ENCODE measurements around the gene ANKS1B. TPM values are rescaled to one million over a fixed set of nuclear protein-coding genes. Genes with fewer than 3 reads are reported as not detected.
"Not testable (repeated sequence)": the region's sequence is repeated elsewhere in the genome, so short reads cannot be mapped to it uniquely, and the experiment has no call there.

Gene ANKS1B
- total and polyA plus RNA-seq, 5 donors, result 0.43 to 7.4 (median 3.3) TPM

DNA sequence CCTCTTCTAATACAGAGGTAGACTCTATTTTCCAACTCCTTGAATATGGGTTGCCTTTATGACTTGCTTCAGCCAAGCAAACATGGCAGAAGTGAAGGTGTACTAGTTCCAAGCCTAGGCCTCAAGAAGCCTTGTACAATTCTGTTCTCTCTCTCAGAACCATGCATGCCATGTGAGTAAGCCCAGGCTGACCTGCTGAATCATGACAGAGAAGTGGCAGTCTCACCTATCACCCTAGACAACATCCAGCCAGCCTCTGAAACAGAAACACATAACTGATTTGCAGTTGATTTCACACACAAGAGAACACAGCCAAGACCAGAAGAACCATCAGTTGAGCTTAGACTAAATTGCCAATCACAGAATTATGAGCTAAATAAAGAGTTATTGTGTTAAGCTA is 180.0 kb downstream of the ANKS1B start:
- no peaks in the 10 kb centered on the region for H3K4me1 ChIP-seq (ENCODE audit: control insufficient read depth, insufficient read depth, low read length)
- H3K9me3 ChIP-seq (ENCODE audit: control insufficient read depth, low read length), result no peaks in the 10 kb centered on the region
- H3K27ac ChIP-seq (ENCODE audit: low read length), result no peak overlapping the region
- no peak overlapping the region for H3K4me3 ChIP-seq (ENCODE audit: low read length)
- no peaks in the 10 kb centered on the region for H3K27me3 ChIP-seq (ENCODE audit: control insufficient read depth, insufficient read depth)
- intact Hi-C loops (cut with DNase I), result no loop called here
- ATAC-seq, result no peak
- DNase-seq, result no peak

DNA sequence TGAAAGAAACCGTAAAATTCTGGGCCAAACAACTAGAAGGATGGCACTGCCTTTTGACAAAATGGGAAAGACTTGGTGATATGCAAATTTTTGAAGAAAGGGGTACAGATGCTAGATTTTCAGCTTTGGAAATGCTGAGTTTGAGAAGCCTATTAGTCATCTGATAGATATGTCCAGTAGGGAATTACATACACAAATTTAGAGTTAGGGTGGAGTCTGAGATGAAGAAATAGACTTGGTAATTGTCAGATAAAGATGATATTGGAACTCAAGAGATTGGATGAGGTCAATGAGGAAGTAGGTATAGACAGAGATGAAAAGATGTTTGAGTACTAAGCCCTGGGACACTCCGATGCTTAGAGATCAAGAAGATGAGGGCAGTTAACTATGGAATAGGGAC is 184.1 kb downstream of the ANKS1B start:
- Histone ChIP-seq H3K27me3 (ENCODE audit: control insufficient read depth, insufficient read depth) (no peaks in the 10 kb centered on the region), H3K4me1 (ENCODE audit: control insufficient read depth, insufficient read depth, low read length) (no peaks in the 10 kb centered on the region)
- intact Hi-C loops (cut with DNase I), result no loop called here

DNA sequence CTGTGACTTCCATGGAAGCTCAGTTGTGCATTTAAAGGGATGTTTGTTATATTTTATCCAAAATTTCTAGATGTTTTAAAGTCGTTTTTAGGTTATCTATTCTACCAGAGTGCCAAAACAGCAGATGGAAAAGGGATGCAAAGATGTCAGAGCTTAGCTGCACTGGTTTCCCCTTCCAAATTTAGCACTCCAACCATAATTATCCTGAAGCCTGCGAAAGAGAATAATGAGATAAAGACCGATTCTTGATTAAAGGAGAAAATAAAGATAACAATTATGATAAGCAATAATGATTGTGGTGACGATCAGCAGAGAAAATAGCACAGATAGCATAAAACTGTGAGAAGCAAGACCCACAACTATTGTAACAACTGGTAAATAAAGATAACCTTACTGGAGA is 186.8 kb downstream of the ANKS1B start:
- H3K27ac ChIP-seq (ENCODE audit: low read length); H3K4me3 ChIP-seq (ENCODE audit: low read length); intact Hi-C loops (cut with DNase I); DNase-seq; H3K9me3 ChIP-seq (ENCODE audit: control insufficient read depth, low read length); ATAC-seq; H3K4me1 ChIP-seq (ENCODE audit: control insufficient read depth, insufficient read depth, low read length); H3K27me3 ChIP-seq (ENCODE audit: control insufficient read depth, insufficient read depth): not testable (repeated sequence)
- 15% methylated on average over 4 of the region's 4 CpGs for WGBS

More for the DNA sequence above, 184.1 kb downstream of the ANKS1B start:
- Histone ChIP-seq H3K4me3 (ENCODE audit: low read length) (no peak overlapping the region), H3K27ac (ENCODE audit: low read length) (no peak overlapping the region), H3K9me3 (ENCODE audit: control insufficient read depth, low read length) (no peaks in the 10 kb centered on the region)
- no peak for DNase-seq
- 92% methylated on average over 2 of the region's 2 CpGs for WGBS
- ATAC-seq, result no peak

DNA sequence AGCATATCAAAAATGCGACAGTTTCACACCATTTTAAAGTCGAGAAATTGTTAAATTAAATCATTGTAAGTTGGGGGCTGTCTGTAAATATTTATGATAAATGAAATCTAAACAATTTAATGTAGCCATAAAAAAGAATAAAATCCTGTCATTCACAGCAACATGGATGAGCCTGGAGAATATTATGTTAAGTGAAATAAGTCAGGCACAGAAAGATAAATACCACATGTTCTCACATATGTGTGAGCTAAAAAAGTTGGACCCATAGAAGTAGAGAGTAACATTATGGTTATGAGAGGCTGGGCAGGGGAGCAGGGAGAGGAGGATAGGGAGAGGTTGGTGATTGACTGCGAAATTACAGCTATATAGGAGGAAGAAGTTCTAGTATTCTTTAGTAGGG is 201.3 kb downstream of the ANKS1B start:
- no peaks in the 10 kb centered on the region for H3K9me3 ChIP-seq (ENCODE audit: control insufficient read depth, low read length)
- no peak overlapping the region for H3K4me3 ChIP-seq (ENCODE audit: low read length)
- H3K27ac ChIP-seq (ENCODE audit: low read length), result no peak overlapping the region
- ATAC-seq (no peak), DNase-seq (no peak)
- 77% methylated on average over 3 of the region's 3 CpGs for WGBS
- intact Hi-C loops (cut with DNase I), result no loop called here
- no peaks in the 10 kb centered on the region for H3K4me1 ChIP-seq (ENCODE audit: control insufficient read depth, insufficient read depth, low read length)
- no peaks in the 10 kb centered on the region for H3K27me3 ChIP-seq (ENCODE audit: control insufficient read depth, insufficient read depth)

DNA sequence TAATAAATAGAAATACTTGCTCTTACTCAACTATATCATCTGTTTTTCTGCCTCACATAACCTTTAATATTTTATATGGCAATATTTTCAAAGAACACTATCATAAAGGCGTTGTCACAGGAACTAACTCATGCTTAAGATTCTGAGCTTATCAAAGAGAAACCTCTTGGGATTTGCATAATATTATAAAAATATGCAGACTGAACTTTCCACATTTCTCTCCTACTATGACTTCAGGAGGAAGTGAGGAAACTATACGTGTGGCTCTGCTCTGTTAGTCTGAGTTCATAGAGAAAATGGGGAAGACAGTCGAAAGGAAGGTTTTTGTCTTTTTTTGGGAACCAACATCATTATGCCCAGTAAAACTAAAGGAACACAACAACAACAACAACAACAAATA is 212.5 kb downstream of the ANKS1B start:
- WGBS, result 38% methylated on average over 3 of the region's 3 CpGs
- Histone ChIP-seq H3K27me3 (ENCODE audit: control insufficient read depth, insufficient read depth) (no peaks in the 10 kb centered on the region), H3K4me3 (ENCODE audit: low read length) (no peak overlapping the region), H3K27ac (ENCODE audit: low read length) (no peak overlapping the region), H3K4me1 (ENCODE audit: control insufficient read depth, insufficient read depth, low read length) (no peaks in the 10 kb centered on the region), H3K9me3 (ENCODE audit: control insufficient read depth, low read length) (no peaks in the 10 kb centered on the region)
- DNase-seq, result no peak
- intact Hi-C loops (cut with DNase I), result no loop called here
- peak; percentile 40 to 66 for ATAC-seq

DNA sequence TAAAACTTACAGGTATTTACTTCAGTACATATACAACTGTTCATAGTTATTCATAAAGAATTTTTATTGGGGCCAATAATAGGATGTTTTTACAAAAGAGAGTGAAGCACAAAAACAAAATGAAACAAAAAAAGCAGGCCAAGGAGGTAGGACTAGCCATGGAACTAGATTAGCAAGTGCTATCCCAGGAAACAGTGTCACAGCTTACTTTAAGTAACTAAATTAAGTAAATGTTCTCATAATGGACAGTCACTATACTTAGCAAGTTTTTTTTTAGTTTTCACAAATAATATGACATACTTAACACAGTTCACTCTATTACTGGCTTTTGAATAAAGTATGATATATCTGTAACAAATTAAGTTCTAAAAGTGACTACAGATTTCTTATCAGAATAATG is 213.1 kb downstream of the ANKS1B start:
- Histone ChIP-seq H3K4me3 (ENCODE audit: low read length) (no peak overlapping the region), H3K27me3 (ENCODE audit: control insufficient read depth, insufficient read depth) (no peaks in the 10 kb centered on the region), H3K27ac (ENCODE audit: low read length) (no peak overlapping the region), H3K9me3 (ENCODE audit: control insufficient read depth, low read length) (no peaks in the 10 kb centered on the region), H3K4me1 (ENCODE audit: control insufficient read depth, insufficient read depth, low read length) (no peaks in the 10 kb centered on the region)
- DNase-seq (no peak), ATAC-seq (no peak)
- intact Hi-C loops (cut with DNase I), result no loop called here

DNA sequence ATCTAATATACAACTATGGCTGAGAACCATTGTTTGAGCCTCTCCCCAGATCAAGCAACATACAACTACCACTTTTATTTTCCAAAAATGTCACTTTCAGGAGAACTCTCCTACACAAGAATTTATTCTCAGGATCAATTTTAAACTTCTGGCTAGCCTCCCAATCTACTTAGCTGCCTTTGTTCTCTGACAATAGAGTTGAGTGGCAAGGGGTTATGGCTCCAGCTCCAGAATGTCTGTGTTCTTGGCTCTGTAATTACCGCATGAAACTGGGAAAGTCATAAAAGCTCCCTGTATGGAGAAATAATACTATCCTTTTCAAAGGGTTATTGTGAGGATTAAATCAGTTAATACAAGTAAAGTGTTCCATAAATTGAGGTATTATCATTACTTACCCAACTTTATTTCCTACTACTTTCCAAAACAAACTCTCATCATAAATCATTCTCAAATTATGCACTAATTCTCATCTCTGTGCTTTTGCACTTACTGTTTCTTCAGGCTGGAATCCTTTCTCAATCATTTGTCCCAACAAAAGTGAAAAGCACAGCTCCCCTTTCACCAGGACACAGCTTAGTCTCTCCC is 215.2 kb downstream of the ANKS1B start:
- DNase-seq (no peak), ATAC-seq (no peak)
- Histone ChIP-seq H3K27me3 (ENCODE audit: control insufficient read depth, insufficient read depth) (no peaks in the 10 kb centered on the region), H3K9me3 (ENCODE audit: control insufficient read depth, low read length) (no peaks in the 10 kb centered on the region), H3K4me3 (ENCODE audit: low read length) (no peak overlapping the region), H3K27ac (ENCODE audit: low read length) (no peak overlapping the region), H3K4me1 (ENCODE audit: control insufficient read depth, insufficient read depth, low read length) (no peaks in the 10 kb centered on the region)
- 76% methylated on average over 1 of the region's 1 CpG for WGBS
- intact Hi-C loops (cut with DNase I), result loop anchor here in 1 of 4 donors (5.0 kb wide), 1 partner anchor 727 kb away; no protein-coding TSS in a partner anchor

DNA sequence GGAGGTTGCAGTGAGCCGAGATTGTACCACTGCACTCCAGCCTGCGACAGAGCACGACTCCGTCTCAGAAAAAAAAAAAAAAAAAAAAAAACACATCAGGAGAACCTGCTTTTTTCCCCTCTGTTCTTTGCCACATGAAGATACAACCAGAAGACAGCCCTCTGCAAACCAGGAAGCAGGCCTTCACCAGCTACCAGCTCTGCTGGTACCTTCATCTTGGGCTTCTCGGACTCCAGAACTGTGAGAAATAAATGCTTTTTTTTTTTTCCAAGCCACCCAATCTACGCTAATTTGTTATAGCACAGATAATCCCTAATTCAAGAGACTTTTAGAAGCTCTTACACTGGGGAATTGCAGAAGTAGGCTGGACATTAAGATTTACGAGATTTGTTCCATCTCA is 216.0 kb downstream of the ANKS1B start:
- intact Hi-C loops (cut with DNase I), result loop anchor here in 1 of 4 donors (5.0 kb wide), 1 partner anchor 726 kb away; no protein-coding TSS in a partner anchor
- ATAC-seq (no peak), DNase-seq (no peak)
- WGBS, result 89% methylated on average over 7 of the region's 7 CpGs
- H3K9me3 ChIP-seq (ENCODE audit: control insufficient read depth, low read length), result no peaks in the 10 kb centered on the region
- H3K27me3 ChIP-seq (ENCODE audit: control insufficient read depth, insufficient read depth), result no peaks in the 10 kb centered on the region
- no peak overlapping the region for H3K4me3 ChIP-seq (ENCODE audit: low read length)
- H3K4me1 ChIP-seq (ENCODE audit: control insufficient read depth, insufficient read depth, low read length), result no peaks in the 10 kb centered on the region
- no peak overlapping the region for H3K27ac ChIP-seq (ENCODE audit: low read length)

DNA sequence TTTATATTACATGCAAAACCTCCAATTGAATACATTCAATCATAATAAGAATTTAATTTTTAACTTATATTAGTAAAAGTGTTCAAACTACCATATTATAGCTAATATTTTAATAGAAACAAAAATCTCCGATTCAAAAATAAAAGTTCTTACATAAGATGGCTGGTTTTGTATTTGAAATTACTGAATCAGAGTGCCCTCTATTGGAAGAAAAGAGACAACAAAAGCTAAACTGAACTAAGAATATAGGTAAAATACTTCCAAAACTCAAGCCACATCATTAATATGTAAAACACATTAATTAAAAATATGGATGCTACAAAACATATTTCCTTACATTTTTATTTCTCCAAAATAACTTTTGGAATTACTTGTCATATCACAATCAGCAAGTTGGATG is 216.9 kb downstream of the ANKS1B start:
- 14% methylated on average over 1 of the region's 1 CpG for WGBS
- DNase-seq (no peak), ATAC-seq (no peak)
- Histone ChIP-seq H3K4me3 (ENCODE audit: low read length) (no peak overlapping the region), H3K9me3 (ENCODE audit: control insufficient read depth, low read length) (no peaks in the 10 kb centered on the region), H3K27ac (ENCODE audit: low read length) (no peak overlapping the region), H3K4me1 (ENCODE audit: control insufficient read depth, insufficient read depth, low read length) (no peaks in the 10 kb centered on the region), H3K27me3 (ENCODE audit: control insufficient read depth, insufficient read depth) (no peaks in the 10 kb centered on the region)
- intact Hi-C loops (cut with DNase I), result loop anchor here in 1 of 4 donors (5.0 kb wide), 1 partner anchor 726 kb away; no protein-coding TSS in a partner anchor

DNA sequence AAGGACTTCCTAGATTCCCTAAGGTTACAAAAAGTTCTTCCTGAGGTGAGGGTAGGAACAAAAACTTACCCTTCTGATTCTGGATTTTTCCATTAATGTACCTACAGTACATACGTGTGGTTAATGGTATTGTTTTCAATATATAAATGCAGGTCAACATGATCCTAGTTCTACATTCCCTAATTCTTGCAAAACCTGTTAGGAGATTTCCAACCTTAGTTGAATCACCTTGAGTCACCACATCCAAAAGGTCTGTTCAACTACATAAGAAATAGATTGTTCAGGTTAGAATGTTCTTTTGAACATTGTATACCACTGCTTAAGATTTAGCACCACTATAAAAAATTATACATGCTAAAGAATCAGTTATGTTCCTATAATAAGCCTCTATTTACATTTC is 218.3 kb downstream of the ANKS1B start:
- WGBS, result 84% methylated on average over 1 of the region's 1 CpG
- no peak for DNase-seq
- Histone ChIP-seq H3K27ac (ENCODE audit: low read length) (no peak overlapping the region), H3K9me3 (ENCODE audit: control insufficient read depth, low read length) (no peaks in the 10 kb centered on the region), H3K4me1 (ENCODE audit: control insufficient read depth, insufficient read depth, low read length) (no peaks in the 10 kb centered on the region), H3K27me3 (ENCODE audit: control insufficient read depth, insufficient read depth) (no peaks in the 10 kb centered on the region), H3K4me3 (ENCODE audit: low read length) (no peak overlapping the region)
- intact Hi-C loops (cut with DNase I), result loop anchor here in 1 of 4 donors (5.0 kb wide), 1 partner anchor 724 kb away; no protein-coding TSS in a partner anchor
- no peak for ATAC-seq

DNA sequence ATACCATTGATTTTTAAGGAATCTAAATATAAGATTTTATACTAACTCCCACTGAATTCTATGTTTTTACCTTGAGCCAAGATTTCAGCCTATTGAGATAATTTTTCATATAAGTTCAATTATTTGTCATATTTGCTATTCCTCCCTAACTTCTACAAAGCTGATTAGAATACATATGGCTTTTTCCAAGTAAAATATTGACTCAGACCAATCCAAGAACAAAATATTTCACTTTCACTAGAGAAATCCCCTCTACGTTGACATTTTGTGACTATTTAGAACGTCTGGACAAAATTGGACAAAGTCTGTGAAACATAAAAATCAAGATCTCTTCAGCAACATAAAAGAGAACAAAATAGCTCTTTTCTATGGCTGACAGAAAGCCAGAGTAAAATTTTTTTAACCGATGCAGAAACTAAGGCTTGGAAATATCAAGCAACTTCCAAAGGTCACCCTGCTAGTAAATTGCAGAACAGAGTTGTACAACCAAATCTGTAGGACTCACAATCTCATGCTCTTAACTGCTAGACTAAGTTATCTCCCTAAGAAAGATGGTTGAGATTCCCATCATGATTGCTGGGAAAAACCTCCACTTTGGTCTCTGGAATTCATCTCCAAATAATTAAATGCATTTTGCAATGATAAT is 219.1 kb downstream of the ANKS1B start:
- DNase-seq (no peak), ATAC-seq (no peak)
- no peaks in the 10 kb centered on the region for H3K9me3 ChIP-seq (ENCODE audit: control insufficient read depth, low read length)
- no peaks in the 10 kb centered on the region for H3K4me1 ChIP-seq (ENCODE audit: control insufficient read depth, insufficient read depth, low read length)
- no peak overlapping the region for H3K4me3 ChIP-seq (ENCODE audit: low read length)
- intact Hi-C loops (cut with DNase I), result loop anchor here in 1 of 4 donors (5.0 kb wide), 1 partner anchor 723 kb away; no protein-coding TSS in a partner anchor
- no peak overlapping the region for H3K27ac ChIP-seq (ENCODE audit: low read length)
- no peaks in the 10 kb centered on the region for H3K27me3 ChIP-seq (ENCODE audit: control insufficient read depth, insufficient read depth)
- WGBS, result 47% methylated on average over 3 of the region's 3 CpGs

Data from right cardiac atrium (tissue), 5 donors.